Activated CD4-positive, CD25-positive, alpha-beta regulatory T cell treated with anti-CD3 and anti-CD28 coated beads, Interleukin-2, amount 50 U/mL, for 72 hours (primary cell): Measurements from ENCODE around the gene PCDHGB7.
"Not testable (repeated sequence)": the region's sequence is repeated elsewhere in the genome, so short reads cannot be mapped to it uniquely, and the experiment has no call there.

Experiments used
- DNase-seq: peaks from one replicate; pipeline ENCODE4 v3.0.0; 2021

Gene PCDHGB7

DNA sequence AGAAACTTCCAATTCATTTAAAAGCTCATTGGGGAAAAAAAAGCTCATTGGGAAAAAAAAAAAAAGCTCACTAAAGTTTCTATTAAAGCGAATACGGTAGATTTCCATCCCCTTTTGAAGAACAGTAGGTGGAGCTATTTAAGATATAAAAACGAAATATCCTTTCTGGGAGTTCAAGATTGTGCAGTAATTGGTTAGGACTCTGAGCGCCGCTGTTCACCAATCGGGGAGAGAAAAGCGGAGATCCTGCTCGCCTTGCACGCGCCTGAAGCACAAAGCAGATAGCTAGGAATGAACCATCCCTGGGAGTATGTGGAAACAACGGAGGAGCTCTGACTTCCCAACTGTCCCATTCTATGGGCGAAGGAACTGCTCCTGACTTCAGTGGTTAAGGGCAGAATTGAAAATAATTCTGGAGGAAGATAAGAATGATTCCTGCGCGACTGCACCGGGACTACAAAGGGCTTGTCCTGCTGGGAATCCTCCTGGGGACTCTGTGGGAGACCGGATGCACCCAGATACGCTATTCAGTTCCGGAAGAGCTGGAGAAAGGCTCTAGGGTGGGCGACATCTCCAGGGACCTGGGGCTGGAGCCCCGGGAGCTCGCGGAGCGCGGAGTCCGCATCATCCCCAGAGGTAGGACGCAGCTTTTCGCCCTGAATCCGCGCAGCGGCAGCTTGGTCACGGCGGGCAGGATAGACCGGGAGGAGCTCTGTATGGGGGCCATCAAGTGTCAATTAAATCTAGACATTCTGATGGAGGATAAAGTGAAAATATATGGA is 13.0 kb downstream of the PCDHGB7 start, which contains the start of gene PCDHGA12:
Gene PCDHGA12, plus strand, starts transcription at position 176 of the 782 bp plus-strand sequence. Its CDS starts 253 bp downstream, at position 429.
- DNase-seq = no peak

DNA sequence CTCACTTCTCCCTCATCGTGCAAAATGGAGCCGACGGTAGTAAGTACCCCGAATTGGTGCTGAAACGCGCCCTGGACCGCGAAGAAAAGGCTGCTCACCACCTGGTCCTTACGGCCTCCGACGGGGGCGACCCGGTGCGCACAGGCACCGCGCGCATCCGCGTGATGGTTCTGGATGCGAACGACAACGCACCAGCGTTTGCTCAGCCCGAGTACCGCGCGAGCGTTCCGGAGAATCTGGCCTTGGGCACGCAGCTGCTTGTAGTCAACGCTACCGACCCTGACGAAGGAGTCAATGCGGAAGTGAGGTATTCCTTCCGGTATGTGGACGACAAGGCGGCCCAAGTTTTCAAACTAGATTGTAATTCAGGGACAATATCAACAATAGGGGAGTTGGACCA is 13.8 kb downstream of the PCDHGB7 start:
- no peak for DNase-seq

DNA sequence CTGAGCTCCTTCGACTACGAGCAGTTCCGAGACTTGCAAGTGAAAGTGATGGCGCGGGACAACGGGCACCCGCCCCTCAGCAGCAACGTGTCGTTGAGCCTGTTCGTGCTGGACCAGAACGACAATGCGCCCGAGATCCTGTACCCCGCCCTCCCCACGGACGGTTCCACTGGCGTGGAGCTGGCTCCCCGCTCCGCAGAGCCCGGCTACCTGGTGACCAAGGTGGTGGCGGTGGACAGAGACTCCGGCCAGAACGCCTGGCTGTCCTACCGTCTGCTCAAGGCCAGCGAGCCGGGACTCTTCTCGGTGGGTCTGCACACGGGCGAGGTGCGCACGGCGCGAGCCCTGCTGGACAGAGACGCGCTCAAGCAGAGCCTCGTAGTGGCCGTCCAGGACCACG is 14.8 kb downstream of the PCDHGB7 start:
- DNase-seq = not testable (repeated sequence)

DNA sequence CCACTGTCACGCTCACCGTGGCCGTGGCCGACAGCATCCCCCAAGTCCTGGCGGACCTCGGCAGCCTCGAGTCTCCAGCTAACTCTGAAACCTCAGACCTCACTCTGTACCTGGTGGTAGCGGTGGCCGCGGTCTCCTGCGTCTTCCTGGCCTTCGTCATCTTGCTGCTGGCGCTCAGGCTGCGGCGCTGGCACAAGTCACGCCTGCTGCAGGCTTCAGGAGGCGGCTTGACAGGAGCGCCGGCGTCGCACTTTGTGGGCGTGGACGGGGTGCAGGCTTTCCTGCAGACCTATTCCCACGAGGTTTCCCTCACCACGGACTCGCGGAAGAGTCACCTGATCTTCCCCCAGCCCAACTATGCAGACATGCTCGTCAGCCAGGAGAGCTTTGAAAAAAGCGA is 15.2 kb downstream of the PCDHGB7 start:
- not testable (repeated sequence) for DNase-seq

DNA sequence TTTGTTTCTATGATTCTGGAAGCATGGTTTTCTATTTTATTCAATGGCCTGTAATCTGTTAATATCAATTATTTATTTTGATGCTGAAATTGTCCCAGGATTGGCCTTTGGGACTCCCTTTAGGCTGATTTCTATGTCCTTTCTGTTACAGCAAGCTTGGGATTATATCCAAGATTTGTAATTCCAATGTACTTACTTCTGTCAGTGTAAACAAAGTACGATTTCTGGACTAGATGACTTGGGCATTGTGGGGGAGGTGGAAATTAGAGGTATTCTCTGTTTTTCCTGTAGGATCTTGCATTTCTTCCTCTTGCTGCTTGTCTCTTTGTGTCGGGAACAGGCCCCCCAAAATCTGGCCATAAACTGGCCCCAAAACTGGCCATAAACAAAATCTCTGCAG is 16.5 kb downstream of the PCDHGB7 start:
- DNase-seq = no peak

DNA sequence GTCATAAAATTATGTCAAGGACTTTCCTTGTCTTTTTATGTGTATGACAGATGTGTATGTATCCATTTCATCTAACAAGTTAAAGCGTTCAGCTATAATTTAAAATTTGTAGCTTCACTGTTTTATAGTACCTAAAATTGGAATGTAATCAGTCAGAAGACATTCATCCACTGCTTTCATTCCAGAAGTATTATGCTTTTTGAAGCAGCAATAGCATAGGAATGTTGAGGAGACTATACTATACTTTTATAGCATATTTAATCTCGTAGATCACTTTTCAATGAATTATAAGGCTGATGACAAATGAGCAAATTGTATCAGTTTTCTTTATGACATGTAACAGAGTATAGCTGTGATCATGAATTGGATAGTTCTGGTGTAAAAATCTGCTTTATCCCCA is 19.7 kb downstream of the PCDHGB7 start:
- DNase-seq = no peak

DNA sequence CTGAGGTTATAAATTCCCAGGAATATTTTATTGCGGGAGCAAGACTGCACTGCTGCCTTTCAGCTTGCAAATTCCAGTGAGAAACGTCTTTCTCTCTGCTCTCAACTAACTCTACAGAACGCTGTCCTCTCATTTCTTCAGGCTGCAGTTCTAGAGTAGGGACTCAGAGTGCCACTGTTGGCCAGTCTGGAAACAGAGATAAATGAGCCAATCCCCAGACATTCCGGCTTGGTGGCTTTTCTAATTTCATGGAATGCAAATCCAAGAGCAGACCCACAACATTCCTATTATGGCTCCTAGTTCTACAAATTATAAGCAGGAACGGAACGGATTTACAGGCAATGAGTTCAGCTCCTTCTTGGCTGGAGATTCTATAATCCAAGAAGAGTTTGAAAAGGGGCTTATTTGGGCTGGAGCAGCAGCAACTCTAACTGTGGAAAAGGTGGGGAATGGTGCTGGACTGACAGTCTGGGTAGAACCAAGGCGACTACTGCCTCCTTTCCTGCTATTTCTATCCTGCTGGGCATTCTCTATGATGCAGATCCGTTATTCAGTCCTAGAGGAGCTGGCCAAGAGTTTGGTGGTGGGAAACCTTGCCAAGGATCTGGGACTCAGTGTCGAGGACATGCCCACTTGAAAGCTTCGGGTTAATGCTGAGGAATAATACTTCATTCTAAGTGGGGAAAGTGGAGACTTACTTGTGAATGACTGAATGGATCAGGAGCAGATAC is 22.1 kb downstream of the PCDHGB7 start:
- no peak for DNase-seq

DNA sequence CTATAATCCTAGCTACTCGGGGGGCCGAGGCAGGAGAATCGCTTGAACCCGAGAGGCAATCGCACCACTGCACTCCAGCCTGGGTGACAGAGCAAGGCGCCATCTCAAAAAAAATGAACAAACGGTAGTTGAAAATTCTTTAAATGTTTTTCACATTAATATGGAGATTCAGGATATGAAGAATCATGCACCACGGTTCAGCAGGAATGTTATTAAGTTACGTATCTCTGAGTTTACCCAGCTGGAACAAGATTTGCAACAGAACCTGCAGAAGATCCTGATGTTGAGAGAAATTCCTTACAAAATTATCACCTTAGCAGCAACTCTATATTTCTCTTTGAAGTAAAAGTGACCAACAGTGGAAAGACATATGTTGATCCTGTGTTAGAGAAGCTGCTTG is 22.9 kb downstream of the PCDHGB7 start:
- DNase-seq = no peak

DNA sequence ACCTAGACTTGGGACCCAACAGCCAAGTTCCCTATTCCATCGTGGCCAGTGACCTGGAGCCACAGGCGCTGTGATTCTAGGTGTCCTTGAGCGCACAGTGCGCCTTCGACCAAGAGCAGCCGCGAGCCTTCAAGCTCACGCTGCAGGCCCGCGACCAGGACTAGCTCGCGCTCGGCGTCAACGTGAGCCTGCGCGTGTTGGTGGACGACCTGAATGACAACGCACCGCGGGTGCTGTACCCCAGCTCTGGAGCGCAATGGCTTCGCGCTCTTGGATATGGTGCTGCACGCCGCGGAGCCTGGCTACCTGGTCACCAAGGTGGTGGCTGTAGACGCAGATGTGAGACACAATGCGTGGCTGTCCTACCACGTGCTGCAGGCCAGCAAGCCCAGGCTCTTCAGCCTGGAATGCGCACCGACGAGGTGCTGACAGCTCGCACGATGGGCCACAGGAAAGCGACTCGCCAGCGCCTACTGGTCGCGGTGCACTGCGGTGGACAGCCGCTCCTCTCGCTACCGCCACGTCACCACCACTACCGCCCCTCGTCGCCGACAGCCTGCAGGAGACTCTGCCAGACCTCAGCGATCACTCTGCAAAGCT is 24.2 kb downstream of the PCDHGB7 start:
- DNase-seq = no peak

DNA sequence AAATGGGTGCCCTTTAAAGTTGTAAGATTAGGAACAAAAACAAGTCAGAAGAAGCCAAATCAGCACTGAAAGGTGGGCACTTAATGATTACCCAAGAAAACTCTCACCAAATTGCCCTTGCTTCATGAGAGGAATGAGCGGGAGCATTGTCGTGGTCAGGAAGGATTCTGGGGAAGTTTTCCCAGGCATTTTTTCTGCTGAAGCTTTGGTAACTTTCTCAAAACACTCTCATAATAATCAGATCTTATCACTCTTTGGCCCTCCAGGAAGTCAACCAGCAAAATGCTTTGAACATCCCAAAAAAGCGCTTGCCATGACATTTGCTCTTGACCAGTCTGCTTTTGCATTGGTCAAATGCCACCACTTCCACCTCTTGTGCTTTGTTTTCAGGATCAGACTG is 47.9 kb downstream of the PCDHGB7 start:
- DNase-seq = no peak
